Nucleus accumbens (tissue), 56 donors: ENCODE data around the gene SEL1L3.
"Not testable (repeated sequence)": the region's sequence is repeated elsewhere in the genome, so short reads cannot be mapped to it uniquely, and the experiment has no call there.

Source experiments
- DNase-seq, 56 donors: peaks; one replicate each; lab custom pipeline; 2025; lab: John Stamatoyannopoulos, UW

The SEL1L3 gene

DNA sequence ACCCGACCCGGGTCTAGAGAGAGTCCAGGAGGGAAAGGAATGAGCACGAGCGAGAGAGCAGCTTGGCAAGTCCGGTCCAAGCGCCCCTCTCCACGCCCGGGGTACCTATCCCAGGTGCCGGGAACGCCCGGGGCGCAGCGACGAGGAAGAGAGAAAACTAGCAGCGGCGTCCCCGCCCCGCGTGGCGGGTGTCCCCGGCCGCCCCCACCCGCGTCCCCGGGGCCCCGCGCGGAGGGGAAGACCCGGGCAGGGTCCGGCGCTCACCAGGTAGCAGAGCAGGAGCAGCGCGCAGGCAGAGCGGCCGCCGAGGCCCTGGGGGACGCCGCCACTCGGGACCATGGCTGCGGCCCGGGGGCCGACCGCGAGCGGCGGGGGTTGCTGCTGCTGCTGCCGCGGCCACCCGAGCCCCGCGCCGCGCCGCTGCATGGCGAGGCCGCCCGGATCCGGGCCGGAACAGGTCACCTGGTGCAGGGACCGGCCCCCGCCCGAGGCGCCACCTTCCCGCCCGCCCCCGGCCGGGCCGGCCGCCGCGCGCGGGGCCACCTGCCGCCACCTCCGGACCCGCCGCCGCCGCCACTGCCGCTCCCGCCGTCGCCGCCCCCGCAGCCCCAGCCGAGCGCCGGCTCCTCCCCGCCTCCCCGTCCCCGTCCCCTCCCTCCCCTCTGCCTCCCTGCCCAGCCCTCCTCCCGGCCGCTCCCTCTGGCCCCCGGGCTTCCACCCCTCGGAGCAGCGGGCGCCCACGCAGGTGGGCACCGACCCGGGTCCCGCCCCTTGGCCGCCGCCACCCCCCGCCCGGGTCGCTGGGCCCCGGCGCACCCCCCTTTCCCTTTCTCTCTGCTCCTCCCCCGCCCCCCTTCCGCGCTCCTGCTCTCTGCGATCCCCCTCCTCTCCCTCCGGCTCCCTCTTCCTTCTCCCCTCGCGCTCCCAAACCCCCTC, at the start of gene SEL1L3:
TSS of gene SEL1L3 (minus strand) at position 578 of the 936 bp plus-strand sequence. CDS start at position 426, 152 bp downstream.
- DNase-seq = peak in 9 of 56 donors; percentile 4 to 84 (median 19)

DNA sequence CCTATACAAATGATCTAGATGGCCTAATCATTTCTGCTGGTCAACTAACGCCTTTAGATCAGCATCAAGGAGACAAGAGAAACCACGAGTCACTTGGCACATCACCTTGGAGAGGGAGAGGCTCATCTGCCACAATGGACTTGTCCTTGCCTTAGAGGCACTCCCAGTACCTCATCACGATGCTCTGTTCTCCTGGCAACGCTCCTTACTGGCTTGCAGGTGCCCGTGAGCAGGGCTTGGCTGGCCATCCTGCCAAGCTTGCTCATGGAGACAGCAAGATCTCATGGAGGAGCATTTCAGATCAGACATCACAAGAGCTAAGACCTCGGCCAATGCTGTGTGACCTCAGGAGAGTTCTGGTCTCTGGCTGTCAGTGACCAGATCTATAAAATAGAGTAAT, 48.6 kb upstream of the SEL1L3 start:
- DNase-seq = no peak

DNA sequence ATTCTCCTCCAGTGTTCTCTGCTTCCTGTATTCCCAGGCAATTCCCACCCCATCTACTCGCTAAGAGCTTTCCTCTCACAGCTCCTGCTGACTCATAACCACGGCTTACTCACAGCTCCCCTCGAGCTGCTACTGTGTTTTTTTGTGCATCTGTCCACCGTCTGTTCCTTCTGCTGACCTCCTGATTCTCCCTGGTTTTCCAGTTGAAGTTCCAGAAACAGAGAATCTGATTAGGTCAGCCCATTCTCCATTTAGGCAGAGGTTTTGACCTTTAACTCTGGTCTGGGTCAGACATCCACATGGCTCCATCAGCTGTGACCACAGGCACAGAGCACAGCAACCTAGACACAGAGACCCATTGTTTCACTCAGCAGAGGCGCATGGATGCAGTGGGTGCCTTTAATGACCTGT, 45.7 kb upstream of the SEL1L3 start:
- peak in 19 of 56 donors; percentile 6 to 56 (median 40) for DNase-seq

DNA sequence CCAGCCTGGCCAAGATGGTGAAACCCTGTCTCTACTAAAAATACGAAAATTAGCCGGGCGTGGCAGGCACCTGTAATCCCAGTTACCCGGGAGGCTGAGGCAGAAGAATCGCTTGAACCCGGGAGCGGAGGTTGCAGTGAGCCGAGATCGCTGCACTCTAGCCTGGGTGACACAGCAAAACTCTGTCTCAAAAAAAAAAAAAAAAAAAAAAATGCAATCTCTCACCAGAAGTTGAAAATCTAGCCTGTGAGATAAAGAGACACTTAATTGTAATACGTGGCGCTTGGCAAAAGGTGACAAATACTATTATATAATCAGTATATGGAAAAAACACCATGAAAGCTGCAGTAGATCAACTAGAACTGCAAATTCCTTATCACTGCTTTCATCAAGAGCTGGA, 43.3 kb upstream of the SEL1L3 start:
- DNase-seq = not testable (repeated sequence)

DNA sequence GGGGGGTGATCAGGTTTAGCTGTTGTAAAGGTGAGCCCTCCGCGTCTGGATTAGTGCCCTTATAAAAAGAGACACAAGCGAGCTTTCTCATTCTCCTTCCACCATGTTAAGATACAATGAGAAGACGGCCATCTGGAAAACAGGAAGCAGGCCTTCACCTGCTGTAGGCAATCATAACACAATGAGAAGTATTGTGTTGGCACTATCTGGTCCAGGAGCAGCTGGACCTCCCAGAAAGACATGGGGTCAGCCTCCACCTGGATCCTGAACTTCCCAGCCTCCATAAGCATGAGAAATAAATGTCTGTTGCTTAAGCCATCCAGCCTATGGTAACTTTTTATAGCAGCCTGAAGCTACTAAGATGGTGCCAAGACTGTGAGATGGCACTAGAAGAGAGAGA, 42.6 kb upstream of the SEL1L3 start:
- DNase-seq = no peak

DNA sequence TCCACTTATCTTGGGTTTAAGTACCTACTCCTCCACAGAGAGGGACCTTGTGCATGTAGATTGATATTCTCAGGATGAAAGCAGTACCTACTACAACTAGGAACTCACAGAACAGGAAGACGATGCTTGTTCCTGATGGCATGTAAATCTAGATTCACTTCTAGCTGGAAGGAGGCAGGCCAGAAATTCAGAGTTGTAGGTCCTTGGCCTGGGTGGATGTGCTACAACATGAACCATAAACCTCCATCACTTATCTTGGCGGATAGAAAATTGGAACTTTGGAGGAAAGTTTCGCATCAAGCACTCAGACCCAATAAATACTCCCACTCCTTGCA, 41.9 kb upstream of the SEL1L3 start:
- DNase-seq = no peak

DNA sequence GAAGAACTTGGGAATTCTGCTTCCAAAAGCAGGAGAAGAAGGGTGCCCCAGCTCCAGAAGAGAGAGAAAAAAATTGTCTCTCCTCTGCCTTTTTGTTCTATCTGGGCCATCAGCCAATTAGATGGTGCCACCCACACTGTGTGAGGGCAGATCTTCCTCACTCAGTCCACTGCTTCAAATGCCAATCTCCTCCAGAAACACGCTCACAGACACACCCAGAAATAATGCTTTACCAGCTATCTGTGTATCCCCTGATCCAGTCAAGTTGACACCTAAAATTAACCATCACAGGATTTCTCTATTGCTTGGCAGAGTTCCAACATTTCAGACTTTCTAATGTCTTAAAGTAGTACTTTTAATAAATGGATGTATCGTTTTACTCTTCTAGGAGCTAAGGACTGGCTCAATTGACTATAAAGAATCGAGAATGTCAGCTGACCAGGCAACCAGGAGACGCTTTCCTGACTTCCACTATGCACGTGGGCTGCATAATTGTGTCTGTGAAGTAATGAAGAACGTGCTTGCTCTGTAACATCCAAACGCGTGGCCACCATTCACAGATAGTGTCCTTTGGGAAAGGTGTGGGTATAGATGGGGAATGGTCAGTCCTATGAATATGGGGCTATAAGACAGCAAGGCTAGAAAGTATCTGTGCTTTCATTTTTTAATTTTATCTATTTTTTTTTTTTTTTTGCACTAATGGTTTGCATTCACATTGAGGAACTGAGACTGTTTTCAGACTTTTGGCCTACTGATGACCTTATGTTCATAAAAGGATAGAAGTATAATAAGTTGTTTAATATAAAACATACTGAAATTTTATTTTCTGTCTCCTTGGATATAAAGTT, 41.3 kb upstream of the SEL1L3 start:
- peak in 6 of 56 donors; percentile 7 to 35 (median 21) for DNase-seq

DNA sequence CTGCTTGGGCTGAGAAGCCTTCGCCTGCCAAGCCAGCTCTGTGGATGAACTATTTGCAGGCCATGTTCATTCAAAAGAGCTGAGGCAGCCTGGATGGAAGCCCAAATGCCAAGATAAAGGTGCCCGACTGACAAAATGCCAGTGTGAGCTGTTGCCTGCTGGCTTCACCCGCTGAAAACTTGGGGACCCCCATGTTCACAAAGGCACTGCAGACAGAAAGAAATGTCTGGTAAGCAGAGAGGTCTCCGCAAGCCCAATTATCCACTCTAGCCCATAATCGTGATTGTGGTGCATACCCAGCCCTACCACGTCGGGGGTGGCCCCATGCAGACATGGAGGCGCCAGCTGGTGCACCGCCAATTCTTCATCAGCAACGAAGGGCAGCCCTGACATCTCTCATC, 38.2 kb upstream of the SEL1L3 start:
- DNase-seq = peak in 12 of 56 donors; percentile 2 to 57 (median 26)

DNA sequence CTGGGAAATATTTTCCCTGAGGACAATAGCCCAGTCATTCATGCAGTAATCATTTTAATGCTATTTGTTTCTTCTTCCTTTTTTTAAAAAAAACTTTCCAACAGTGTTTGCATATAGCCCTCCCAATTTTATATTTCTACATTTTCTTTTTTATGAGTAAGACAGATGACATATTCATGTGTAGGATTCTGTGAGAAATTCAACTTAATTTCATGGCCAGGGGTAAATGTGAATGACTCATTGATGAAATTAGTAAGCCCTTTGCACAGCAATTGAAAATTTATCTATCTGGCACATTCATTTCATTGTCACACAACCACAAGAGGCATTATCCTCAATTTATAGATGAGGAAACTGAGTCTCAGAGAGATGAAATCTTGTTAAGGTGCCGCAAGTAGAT, 37.5 kb upstream of the SEL1L3 start:
- no peak for DNase-seq

DNA sequence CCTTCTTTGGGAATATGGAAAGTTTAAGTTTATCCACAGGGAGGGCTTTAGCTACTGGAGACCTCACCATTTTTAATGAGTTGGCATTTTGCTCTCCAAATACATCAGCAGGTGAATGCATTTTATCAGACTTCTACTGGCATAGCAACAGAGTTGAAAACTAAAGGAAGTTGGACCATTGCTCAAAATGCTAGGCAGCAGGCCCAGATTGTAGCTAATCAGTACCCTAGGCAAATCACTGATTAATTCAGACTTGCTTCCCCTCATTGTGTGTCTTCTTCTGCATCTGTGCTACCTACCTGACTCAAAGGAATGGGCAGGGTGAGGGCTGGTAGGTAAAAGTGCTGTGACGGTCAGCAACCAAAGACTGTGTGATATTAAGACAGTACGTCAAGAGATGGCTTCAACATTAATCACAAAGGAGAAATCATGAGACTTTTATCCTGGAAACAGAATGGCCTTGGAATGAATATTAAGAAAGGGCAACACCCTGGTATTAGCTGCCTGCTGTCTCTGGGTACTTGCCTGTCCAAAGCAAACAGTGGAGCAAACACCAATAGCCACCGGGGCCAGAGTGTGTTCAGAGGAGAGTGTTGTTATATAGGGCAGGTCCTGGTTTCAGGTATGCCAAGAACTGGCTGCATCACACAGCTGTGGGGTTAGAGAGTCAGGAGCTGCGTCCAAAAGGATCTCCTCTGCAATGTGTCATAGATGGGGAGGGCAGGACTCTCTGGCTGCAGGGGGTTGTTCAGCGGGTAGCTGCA, 34.2 kb upstream of the SEL1L3 start:
- no peak for DNase-seq

DNA sequence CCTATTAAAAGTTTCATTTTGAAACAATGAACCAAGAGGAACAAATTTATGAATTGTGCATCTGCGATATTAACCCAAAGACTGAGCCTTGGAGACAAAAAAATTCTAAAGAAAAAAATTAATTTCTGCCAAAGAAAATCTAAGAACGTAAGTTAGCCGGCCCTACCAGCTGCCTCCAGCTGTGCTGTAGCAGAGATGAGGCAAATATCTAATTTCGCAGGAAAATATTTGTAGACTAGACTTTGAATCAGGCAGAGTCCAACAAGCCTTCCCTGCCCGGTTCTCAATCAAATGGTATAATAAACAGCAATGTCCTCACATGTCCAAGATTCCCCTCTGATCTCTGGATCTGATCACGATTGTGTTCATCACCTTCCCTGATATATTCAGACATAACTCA, 30.0 kb upstream of the SEL1L3 start:
- DNase-seq = no peak

DNA sequence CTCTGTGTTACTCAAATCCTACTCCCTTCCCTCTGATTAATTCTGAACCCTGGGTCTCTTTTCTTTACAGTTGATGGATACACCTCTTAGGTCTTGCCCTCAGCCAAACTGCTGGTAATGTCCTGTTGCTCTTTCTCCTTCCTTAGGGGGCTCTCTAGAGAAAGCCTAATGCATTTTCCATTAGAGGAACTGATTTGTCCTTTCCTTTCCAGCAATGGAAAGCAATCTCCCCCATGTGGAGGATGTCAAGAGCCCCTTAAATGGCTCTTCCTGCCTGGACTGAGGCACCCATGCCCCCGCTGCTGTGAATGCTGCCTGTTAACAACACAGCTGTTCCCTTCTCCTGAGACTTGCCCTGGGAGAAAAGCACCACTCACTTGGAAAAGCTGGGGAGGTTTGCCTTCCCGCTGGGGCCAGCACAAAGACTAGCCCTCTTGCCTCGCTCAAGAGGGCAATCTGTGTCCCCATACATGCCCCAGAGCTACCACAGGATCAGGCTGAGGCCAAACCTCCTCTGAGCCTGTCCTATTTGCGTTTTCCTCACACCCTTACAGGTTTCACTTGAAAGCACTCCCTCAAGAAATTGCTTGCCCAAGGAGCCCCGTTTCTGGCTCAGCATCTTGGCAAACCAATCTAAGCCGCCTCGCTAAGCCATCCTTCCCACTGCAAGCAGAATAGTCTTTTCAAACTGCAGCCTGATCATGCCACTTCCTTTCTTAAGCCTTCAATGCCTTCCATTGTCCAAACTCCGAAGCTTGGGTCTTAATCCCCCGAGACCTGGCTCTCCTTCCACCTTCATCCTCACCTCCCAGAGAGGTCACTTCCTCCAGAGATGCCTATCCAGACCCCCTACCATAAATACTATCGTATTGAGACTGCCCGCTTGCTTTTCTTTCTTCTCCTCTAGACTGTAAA, 28.0 kb upstream of the SEL1L3 start:
- peak in 8 of 56 donors; percentile 2 to 30 (median 8) for DNase-seq

DNA sequence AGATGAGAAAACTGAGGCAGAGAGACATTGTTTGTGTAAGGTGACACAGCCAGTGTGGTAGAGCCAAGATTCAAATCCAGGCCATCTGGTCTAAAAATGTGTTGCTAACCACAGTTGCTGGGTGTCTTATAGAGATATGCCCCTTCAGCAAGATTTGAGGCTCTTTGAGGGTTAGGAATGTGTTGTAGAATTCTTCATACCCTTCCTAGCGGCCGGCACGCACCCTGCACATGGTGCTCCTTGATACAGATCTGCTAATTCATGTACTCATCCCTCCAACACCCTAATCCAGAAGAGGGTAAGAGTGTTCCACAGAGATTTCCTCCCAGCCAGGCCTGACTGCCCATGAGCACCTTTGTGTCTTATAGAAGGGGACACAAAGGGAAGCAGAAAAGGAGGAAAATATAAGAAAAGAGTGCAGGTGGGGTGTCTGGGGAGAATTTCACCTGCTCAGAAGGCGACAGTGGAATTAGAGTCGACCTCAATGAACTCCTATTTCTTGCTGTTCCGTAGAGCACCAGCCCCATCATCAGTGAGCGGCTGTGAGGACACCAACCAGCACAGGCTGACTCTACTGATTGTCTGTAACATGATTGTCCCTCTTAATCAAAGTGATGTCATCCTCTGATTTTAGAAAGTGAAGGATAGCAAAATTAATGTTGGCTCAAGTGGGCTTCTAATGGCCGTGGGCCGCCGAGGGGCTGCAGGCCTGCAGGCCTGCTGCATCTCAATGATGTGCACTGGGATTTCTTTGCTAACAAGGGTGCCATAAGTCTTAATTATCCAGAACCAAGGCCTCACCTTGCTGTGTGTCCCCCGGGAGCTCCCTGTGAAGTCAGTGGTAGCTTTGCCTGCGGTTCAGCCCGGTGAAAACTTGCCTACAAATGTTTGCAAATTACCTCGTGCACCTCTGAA, 27.1 kb upstream of the SEL1L3 start:
- no peak for DNase-seq

DNA sequence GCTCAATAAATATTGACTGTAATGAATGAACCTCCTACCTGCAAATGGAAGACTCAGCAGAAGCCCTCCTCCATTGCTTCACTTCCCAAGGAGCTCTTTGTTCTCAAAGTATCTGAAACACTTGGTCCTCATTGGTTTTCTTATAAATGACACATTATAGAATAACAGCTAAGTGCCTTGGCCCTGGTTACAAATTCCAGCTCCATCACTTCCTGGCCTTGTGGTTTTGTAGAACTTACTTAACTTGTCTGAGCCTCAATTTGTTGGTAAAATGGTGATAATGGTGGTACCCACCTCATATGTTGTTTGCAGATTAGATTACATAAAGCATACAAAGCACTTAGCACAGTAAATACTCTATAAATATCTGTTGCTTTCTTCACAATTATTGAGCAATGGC, 26.0 kb upstream of the SEL1L3 start:
- DNase-seq = no peak

DNA sequence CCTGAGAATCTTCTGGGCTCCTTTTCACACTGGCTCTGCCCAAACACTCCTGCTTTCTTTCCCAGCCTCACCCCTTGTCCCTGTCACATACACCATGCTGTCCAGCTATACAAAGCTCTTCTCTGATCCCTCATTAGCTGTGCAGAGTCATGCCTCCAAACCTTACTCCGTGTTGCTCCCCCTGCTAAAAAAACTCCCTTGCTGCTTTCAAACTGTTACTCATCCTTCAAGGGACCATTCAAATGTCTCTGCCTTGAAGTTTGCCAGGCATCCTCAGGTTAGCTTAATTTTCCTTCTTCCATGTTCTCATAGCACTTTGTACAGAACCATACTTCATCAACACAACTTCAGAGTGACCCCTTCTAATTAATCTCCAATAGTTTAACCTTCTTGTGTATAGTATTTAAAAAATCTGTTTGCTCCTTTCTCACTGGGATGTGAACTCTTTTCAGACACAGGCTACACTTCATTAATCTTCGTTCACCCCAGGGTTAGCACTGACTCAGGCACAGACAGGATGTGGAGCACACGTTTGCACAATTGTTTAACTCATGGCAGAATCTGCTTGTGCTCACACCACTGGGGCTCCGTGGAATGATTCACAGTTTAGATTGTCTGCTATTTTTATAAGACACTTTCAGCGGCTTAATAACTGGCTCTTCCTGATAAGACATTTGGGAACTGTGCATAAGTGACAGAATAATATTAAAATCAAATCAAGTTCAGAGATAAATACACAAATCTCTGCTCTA, 21.4 kb upstream of the SEL1L3 start:
- no peak for DNase-seq

DNA sequence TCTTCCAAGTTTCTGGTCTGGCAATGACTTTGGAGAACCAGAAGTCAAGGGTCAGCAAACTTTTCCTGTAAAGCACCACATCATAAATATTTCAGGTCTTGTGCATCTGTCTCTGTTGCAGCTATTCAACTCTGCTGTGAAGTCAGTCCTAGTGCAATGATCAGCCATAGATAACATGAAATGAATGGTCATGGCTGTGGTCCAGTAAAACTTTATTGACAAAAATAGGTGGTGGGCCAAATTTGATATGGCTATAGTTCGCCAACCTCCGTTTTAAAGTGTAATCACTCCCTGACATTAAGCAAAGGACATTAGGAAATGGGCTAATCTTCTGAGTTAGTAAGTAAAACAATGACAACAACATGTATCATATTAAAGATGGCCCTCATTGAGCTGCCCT, 20.8 kb upstream of the SEL1L3 start:
- DNase-seq = no peak

DNA sequence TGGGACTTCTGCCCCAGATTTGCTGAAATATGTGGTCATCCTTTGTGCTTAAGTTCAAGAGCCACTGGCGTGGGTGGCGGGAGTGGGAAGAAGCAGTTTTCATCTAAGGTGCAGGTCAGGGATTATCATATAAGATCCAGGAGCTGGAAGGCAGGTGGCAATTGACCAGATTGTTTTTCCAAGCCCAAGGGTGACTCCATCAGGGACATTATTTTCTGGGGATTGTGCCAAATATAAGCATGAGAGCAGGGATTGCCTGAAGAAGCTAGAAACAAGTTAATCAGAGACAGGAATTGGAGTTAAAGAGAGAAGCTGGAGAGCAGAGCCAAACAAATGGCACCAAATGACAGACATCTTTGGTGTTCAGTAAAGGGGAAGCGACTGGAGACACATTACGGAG, 19.4 kb upstream of the SEL1L3 start:
- no peak for DNase-seq

DNA sequence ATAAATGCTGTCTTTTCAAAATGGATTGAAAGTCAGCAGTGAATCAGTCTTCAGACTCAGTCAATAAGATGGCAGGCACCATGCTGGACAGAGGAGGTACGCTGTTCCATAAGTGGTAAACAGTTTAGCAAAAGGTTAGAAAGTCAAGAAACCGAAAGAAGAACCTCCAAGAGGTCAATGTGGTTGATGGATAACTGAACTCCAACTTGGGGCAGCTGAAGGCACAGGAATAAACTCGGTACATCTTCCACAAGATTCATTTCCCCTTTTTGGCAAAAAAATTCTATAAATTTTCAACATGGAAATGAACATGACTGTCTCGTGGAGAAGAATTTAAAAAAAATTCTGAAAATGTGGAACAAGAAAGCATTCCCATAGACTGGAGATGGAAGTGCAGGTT, 18.4 kb upstream of the SEL1L3 start:
- no peak for DNase-seq
